Measurements from ENCODE around the gene KARS1. TPM values are rescaled to one million over a fixed set of nuclear protein-coding genes. Genes with fewer than 3 reads are reported as not detected.
A peak's percentile ranks its signal among the peaks of the same experiment; 100 is the strongest.
"Not testable (repeated sequence)": the region's sequence is repeated elsewhere in the genome, so short reads cannot be mapped to it uniquely, and the experiment has no call there.

Gene KARS1
- total RNA-seq, 2 donors from 2014 or later, result 96.0 to 107 TPM

- ATAC-seq; intact Hi-C loops (cut with DNase I); DNase-seq: not testable (repeated sequence)
These were observed 55.5 kb downstream of the KARS1 start for GRCh38 chr16:75591927-75592326.

GRCh38 chr16:75590920-75591843 lies 56.3 kb downstream of the KARS1 start:
- DNase-seq (peak; percentile 81), ATAC-seq (peak; percentile 92 to 94)
- intact Hi-C loops (cut with DNase I), result no loop called here

GRCh38 chr16:75589306-75589705 lies 58.2 kb downstream of the KARS1 start:
- intact Hi-C loops (cut with DNase I), result no loop called here
- peak; percentile 54 to 61 for ATAC-seq

GRCh38 chr16:75588716-75589115 lies 58.7 kb downstream of the KARS1 start:
- ATAC-seq, result no peak
- intact Hi-C loops (cut with DNase I), result no loop called here
- DNase-seq, result no peak

More at GRCh38 chr16:75589306-75589705, 58.2 kb downstream of the KARS1 start:
- peak; percentile 84 for DNase-seq

- ATAC-seq (no peak), DNase-seq (no peak)
- intact Hi-C loops (cut with DNase I), result no loop called here
These were observed 63.4 kb downstream of the KARS1 start for GRCh38 chr16:75584108-75584507.

GRCh38 chr16:75579281-75579834 lies 68.1 kb downstream of the KARS1 start:
- no peak for ATAC-seq
- DNase-seq, result no peak
- intact Hi-C loops (cut with DNase I), result no loop called here

GRCh38 chr16:75578725-75579124 lies 68.7 kb downstream of the KARS1 start:
- DNase-seq (no peak), ATAC-seq (no peak)
- intact Hi-C loops (cut with DNase I), result no loop called here

- no peak for DNase-seq
- no peak for ATAC-seq
- intact Hi-C loops (cut with DNase I), result no loop called here
These were observed 69.3 kb downstream of the KARS1 start for GRCh38 chr16:75578212-75578611.

Other genes with a start within 250 kb of the KARS1 start
- 10 to 100 TPM; 31.3 to 32.7 TPM for gene CFDP1, start 214.2 kb downstream of the KARS1 start, total RNA-seq
- gene TMEM170A, start 183.0 kb downstream of the KARS1 start, total RNA-seq, result 10 to 100 TPM in 1 of 2 donors, 1 to 10 TPM in 1; 10.0 to 12.2 TPM
- gene CHST6, start 152.2 kb downstream of the KARS1 start, total RNA-seq, result 1 to 10 TPM; 4.4 to 4.6 TPM
- under 1 TPM in 1 of 2 donors, not detected in 1; 0.37 TPM for gene CHST5, start 111.6 kb downstream of the KARS1 start, total RNA-seq
- 1 to 10 TPM; 5.6 to 7.3 TPM for gene TMEM231, start 91.4 kb downstream of the KARS1 start, total RNA-seq
- 100 to 1,000 TPM; 172 to 180 TPM for gene GABARAPL2, start 81.3 kb downstream of the KARS1 start, total RNA-seq
- 10 to 100 TPM; 18.6 to 25.3 TPM for gene ADAT1, start 24.4 kb downstream of the KARS1 start, total RNA-seq
- gene TERF2IP, start 108 bp upstream of the KARS1 start, total RNA-seq, result 10 to 100 TPM; 55.6 to 70.2 TPM
- gene CPHXL2, start 29.3 kb upstream of the KARS1 start, total RNA-seq, result not detected
- gene DUXB, start 53.8 kb upstream of the KARS1 start, total RNA-seq, result not detected
- gene CPHXL, start 78.8 kb upstream of the KARS1 start, total RNA-seq, result not detected

Measured in left cardiac atrium (tissue), 4 donors.